Epithelial cell of proximal tubule (primary cell): ENCODE results near the gene FLNB. TPM values are rescaled to one million over a fixed set of nuclear protein-coding genes. Genes with fewer than 3 reads are reported as not detected.

ENCODE experiments used
- DNase-seq: peaks from one replicate; pipeline ENCODE4 v3.0.0-alpha.2; 2011; ENCODE audit warnings: low read depth
- H3K4me3 ChIP-seq: 2 replicates; pipeline ENCODE4 v1.5.1; 2011; ENCODE audit warnings: low read depth, mild to moderate bottlenecking, low read length
- total RNA-seq: library from RNA; depleted of rRNA; stranded (reverse); fragments of >200 nt; gene quantifications from 2 replicates; pipeline ENCODE4 v1.2.3, GENCODE V29; 2015
- TF ChIP-seq, protein P1 (sequence below): conservative IDR thresholded peaks from 2 replicates; pipeline ENCODE4 v1.5.1; 2012; ENCODE audit warnings: low read depth, mild to moderate bottlenecking, low read length

Gene FLNB
- total RNA-seq, 1 donor from 2014 or later, result 223 TPM

- H3K4me3 ChIP-seq, result no peak overlapping the region
- no peak for DNase-seq
- TF ChIP-seq, protein P1, sequence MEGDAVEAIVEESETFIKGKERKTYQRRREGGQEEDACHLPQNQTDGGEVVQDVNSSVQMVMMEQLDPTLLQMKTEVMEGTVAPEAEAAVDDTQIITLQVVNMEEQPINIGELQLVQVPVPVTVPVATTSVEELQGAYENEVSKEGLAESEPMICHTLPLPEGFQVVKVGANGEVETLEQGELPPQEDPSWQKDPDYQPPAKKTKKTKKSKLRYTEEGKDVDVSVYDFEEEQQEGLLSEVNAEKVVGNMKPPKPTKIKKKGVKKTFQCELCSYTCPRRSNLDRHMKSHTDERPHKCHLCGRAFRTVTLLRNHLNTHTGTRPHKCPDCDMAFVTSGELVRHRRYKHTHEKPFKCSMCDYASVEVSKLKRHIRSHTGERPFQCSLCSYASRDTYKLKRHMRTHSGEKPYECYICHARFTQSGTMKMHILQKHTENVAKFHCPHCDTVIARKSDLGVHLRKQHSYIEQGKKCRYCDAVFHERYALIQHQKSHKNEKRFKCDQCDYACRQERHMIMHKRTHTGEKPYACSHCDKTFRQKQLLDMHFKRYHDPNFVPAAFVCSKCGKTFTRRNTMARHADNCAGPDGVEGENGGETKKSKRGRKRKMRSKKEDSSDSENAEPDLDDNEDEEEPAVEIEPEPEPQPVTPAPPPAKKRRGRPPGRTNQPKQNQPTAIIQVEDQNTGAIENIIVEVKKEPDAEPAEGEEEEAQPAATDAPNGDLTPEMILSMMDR, result no peak
Observed at GRCh38 chr3:58106640-58107039, 98.4 kb downstream of the FLNB start.

- TF ChIP-seq, protein P1, result no peak
- no peak overlapping the region for H3K4me3 ChIP-seq
- DNase-seq, result no peak
Observed at GRCh38 chr3:58107597-58107996, 99.4 kb downstream of the FLNB start.

GRCh38 chr3:58109752-58110151, 101.5 kb downstream of the FLNB start:
- TF ChIP-seq, protein P1, result no peak
- no peak for DNase-seq
- no peak overlapping the region for H3K4me3 ChIP-seq

GRCh38 chr3:58111513-58112184, 103.4 kb downstream of the FLNB start:
- no peak overlapping the region for H3K4me3 ChIP-seq
- DNase-seq, result no peak
- TF ChIP-seq, protein P1, result no peak

DNA sequence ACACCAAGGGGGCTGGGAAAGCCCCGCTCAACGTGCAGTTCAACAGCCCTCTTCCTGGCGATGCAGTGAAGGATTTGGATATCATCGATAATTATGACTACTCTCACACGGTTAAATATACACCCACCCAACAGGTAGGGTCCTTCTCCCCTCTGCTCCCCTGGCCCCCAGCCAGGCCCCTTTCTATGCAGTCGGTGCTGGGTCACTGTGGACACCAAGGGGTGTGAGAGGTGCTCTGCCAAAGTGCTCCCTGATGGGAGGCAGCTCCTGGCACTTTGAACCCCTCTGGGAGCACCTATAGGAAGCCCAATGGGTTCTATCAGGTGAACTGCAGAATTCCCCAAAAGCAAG, 103.9 kb downstream of the FLNB start:
- no peak overlapping the region for H3K4me3 ChIP-seq
- TF ChIP-seq, protein P1, result no peak
- no peak for DNase-seq

GRCh38 chr3:58115175-58115574, 107.0 kb downstream of the FLNB start:
- TF ChIP-seq, protein P1, result no peak

GRCh38 chr3:58116161-58116955, 108.1 kb downstream of the FLNB start:
- no peak for DNase-seq
- TF ChIP-seq, protein P1, result no peak
- H3K4me3 ChIP-seq, result no peak overlapping the region

More at GRCh38 chr3:58115175-58115574, 107.0 kb downstream of the FLNB start:
- DNase-seq, result no peak
- no peak overlapping the region for H3K4me3 ChIP-seq
